Raji (cell line): Measurements from ENCODE around the gene UXS1.

Source experiments
- POLR2A ChIP-seq: IDR thresholded peaks from 2 replicates; pipeline ENCODE4 v1.6.1; 2011; ENCODE audit warnings: low read depth, low read length, control low read depth; ENCODE audit not compliant: insufficient read depth

UXS1 gene

DNA sequence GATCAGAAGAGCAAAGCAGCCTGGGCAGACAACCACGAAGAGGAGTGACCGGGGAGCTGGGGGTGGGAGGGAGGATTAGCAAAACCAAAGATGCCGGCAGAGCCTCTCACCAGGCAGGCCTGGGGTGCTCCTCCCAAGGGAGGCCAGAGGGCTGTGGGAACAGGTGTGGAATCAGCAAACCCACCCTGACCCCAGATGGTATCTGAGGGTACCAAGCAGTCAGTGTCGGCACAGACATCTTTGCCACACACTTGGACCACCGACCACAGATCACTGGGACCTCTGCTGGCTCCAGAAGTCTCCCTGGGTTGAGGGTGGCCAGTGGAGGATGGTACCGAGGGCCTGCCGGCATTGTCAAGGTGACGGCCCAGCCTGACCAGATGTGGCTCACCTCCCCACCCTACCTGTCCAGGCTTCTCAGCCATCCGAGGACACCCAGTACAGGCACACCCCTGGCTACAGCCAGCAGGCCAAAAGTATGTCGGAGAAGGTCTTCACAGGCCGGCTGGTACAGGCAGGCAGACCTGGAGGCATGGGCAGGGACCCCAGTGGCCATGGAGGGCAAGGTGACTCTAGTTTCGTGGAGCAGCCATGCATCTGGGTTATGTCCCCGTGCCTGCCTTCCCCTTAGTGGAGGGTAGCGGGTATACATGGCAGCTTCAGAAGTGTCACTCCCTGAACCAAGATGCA lies 82.1 kb downstream of the UXS1 start:
- TF ChIP-seq POLR2A = no peak

GRCh38 chr2:106109675-106110424 lies 84.3 kb downstream of the UXS1 start:
- TF ChIP-seq POLR2A = no peak

GRCh38 chr2:106108791-106109190 lies 85.3 kb downstream of the UXS1 start:
- TF ChIP-seq POLR2A = no peak

GRCh38 chr2:106108351-106108750 lies 85.8 kb downstream of the UXS1 start:
- TF ChIP-seq POLR2A = no peak

DNA sequence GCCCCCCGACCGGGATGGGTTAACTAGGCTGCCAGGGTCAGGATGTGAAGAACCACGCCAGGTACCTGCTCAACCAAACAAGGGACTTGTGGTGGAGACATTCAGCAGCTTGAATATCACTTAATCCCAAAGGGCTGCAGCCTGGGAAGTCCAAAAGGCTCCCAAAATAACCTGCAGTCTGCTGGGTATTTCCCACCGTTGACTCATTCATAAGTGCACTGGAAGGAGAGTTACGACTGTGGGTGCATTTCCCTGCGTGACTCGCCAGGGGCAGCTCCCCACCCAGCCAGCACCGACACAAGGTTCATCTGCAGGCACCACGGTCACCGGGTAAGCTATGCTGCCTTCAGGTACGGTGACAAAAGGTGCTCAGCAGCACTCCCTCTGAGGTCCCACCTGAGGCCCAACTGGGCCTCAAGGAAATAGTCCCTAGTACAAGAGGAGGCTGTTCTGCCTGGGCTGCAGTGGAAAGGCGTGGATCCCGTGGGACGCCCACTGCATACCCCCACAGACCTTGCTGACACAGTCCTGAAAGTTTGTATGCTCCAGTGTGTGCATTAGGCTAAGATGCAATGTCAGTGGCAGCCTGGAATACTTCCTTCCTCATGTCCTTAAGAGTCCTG lies 86.5 kb downstream of the UXS1 start:
- no peak for TF ChIP-seq POLR2A

- TF ChIP-seq POLR2A = no peak
Observed at GRCh38 chr2:106106622-106107508, 87.2 kb downstream of the UXS1 start.

- no peak for TF ChIP-seq POLR2A
Observed at GRCh38 chr2:106105151-106105922, 88.8 kb downstream of the UXS1 start.

- no peak for TF ChIP-seq POLR2A
Observed at GRCh38 chr2:106104332-106105062, 89.6 kb downstream of the UXS1 start.

GRCh38 chr2:106099691-106100090 lies 94.4 kb downstream of the UXS1 start:
- TF ChIP-seq POLR2A = no peak

DNA sequence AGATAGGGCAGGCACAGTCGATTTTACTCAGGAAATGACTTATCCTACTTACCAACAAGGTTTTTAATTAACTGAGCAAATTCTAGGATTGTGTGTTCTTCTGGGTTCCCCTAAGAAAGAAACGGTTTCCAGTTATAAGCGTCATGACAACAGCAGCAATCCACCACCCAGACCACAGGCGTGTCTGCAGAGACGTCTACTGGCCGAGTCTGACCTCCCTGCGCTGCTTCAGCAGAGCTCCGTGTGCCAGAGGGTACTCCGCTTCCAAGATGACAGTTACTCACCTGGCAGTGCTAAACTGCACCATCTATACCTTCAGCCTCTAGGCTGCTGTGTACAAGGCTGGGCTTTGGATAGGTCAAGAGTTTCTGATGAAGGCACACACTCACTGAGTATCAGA lies 95.4 kb downstream of the UXS1 start:
- no peak for TF ChIP-seq POLR2A

GRCh38 chr2:106098081-106098480 lies 96.0 kb downstream of the UXS1 start:
- TF ChIP-seq POLR2A = no peak

DNA sequence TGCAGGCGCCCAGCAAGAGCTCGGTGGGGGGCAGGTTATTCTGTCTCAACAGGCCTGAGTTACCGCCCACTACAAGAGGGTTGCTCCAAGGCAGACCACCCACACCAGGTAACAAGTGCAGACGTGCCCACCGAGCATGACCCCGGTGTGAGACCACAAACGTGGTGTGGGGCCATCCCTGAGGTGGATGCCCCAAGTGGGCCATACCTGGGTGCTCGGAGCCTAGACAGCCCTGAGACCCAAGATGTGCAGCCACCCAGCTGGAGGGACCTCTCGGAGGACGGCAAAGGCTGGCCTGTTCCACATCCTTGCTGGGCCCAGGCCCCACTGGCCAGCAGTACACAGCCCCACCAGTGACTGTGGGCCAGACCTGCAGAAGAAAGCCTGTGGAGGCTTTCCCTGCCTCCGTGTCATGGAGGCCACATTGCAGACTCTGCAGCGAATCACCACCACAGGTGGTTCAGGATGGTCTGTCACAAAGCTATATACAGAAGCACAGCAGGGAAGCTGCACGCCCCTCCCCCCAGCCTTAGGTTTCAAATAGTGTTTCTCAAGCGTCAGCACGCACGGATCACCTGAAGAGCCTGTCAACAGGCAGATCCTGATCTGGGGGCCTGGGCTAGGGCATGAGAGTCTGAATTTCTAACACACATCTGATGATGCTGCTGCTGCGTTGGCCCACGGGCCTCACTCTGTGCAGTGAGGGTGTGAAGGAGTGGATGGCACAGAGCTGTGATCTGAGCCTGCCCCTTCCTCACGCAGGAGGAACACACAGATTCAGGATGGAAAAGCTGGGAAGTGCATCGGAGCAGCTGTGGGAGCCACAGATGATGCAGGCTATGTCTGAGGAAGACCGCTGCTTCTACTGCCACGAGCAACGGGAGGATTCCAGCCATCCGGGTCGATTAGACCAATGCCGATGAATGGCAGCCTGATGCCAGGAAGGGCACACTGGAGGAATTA lies 96.8 kb downstream of the UXS1 start:
- no peak for TF ChIP-seq POLR2A

GRCh38 chr2:106096299-106097037 lies 97.6 kb downstream of the UXS1 start:
- no peak for TF ChIP-seq POLR2A
